WTC11 (cell line): ENCODE results near the gene UBE2V1. TPM values are rescaled to one million over a fixed set of nuclear protein-coding genes. Genes with fewer than 3 reads are reported as not detected.

Experiments used
- CDX4 ChIP-seq: fragments of 250-450 bp; sonication (Bioruptor Pico); IDR thresholded peaks from 2 replicates; pipeline ENCODE4 v1.9.0; 2021; ENCODE audit warnings: moderate library complexity, mild to moderate bottlenecking, inconsistent platforms, borderline replicate concordance
- E2F1 ChIP-seq: sonication (generic); formaldehyde crosslinking; IDR thresholded peaks from 2 replicates; pipeline ENCODE4 v1.8.0; 2022; ENCODE audit warnings: mild to moderate bottlenecking, missing genetic modification reagents
- E2F4 ChIP-seq: sonication (generic); formaldehyde crosslinking; IDR thresholded peaks from 2 replicates; pipeline ENCODE4 v1.8.1; 2022; ENCODE audit warnings: low read depth, mild to moderate bottlenecking, moderate library complexity, missing genetic modification reagents, borderline replicate concordance
- ETV6 ChIP-seq: sonication (generic); formaldehyde crosslinking; IDR thresholded peaks from 2 replicates; pipeline ENCODE4 v1.8.1; 2022; ENCODE audit warnings: mild to moderate bottlenecking, missing genetic modification reagents
- FOXJ3 ChIP-seq: sonication (generic); formaldehyde crosslinking; IDR thresholded peaks from 2 replicates; pipeline ENCODE4 v1.9.0; 2021; ENCODE audit warnings: missing genetic modification reagents, mild to moderate bottlenecking, borderline replicate concordance
- IRF1 ChIP-seq: sonication (generic); formaldehyde crosslinking; IDR thresholded peaks from 2 replicates; pipeline ENCODE4 v1.8.0; 2023; ENCODE audit warnings: missing genetic modification reagents
- JUN ChIP-seq: sonication (generic); formaldehyde crosslinking; IDR thresholded peaks from 2 replicates; pipeline ENCODE4 v1.8.0; 2023; ENCODE audit warnings: mild to moderate bottlenecking, missing genetic modification reagents
- KAT7 ChIP-seq: sonication (generic); formaldehyde crosslinking; IDR thresholded peaks from 2 replicates; pipeline ENCODE4 v1.8.1; 2023; ENCODE audit warnings: missing genetic modification reagents, mild to moderate bottlenecking, borderline replicate concordance
- MXD4 ChIP-seq: fragments of 250-450 bp; sonication (Bioruptor Pico); IDR thresholded peaks from 2 replicates; pipeline ENCODE4 v1.8.0; 2021; ENCODE audit warnings: mild to moderate bottlenecking, moderate library complexity, borderline replicate concordance
- MYBL2 ChIP-seq: sonication (generic); formaldehyde crosslinking; IDR thresholded peaks from 2 replicates; pipeline ENCODE4 v1.8.1; 2023; ENCODE audit warnings: mild to moderate bottlenecking, moderate library complexity, missing genetic modification reagents
- NR2C2 ChIP-seq: sonication (generic); formaldehyde crosslinking; IDR thresholded peaks from 2 replicates; pipeline ENCODE4 v1.8.0; 2022; ENCODE audit warnings: mild to moderate bottlenecking, missing genetic modification reagents
- NR3C1 ChIP-seq: sonication (generic); formaldehyde crosslinking; conservative IDR thresholded peaks from 2 replicates; pipeline ENCODE4 v1.8.1; 2023; ENCODE audit warnings: low read depth, mild to moderate bottlenecking, missing genetic modification reagents
- OVOL2 ChIP-seq: fragments of 250-450 bp; sonication (Bioruptor Pico); IDR thresholded peaks from 2 replicates; pipeline ENCODE4 v1.9.0; 2021; ENCODE audit warnings: mild to moderate bottlenecking, borderline replicate concordance
- PRRX2 ChIP-seq: fragments of 250-450 bp; sonication (Bioruptor Pico); IDR thresholded peaks from 2 replicates; pipeline ENCODE4 v1.8.0; 2021; ENCODE audit warnings: mild to moderate bottlenecking
- SMAD4 ChIP-seq: sonication (generic); formaldehyde crosslinking; IDR thresholded peaks from 2 replicates; pipeline ENCODE4 v1.8.0; 2022; ENCODE audit warnings: mild to moderate bottlenecking, missing genetic modification reagents
- SP1 ChIP-seq: sonication (generic); formaldehyde crosslinking; conservative IDR thresholded peaks from 2 replicates; pipeline ENCODE4 v1.8.1; 2022; ENCODE audit warnings: missing genetic modification reagents
- TCF7 ChIP-seq: sonication (generic); formaldehyde crosslinking; IDR thresholded peaks from 2 replicates; pipeline ENCODE4 v1.8.0; 2022; ENCODE audit warnings: mild to moderate bottlenecking, low read depth, missing genetic modification reagents, moderate library complexity
- TEAD1 ChIP-seq: sonication (generic); formaldehyde crosslinking; IDR thresholded peaks from 2 replicates; pipeline ENCODE4 v1.8.0; 2022; ENCODE audit warnings: mild to moderate bottlenecking, missing genetic modification reagents
- USF1 ChIP-seq: sonication (generic); formaldehyde crosslinking; IDR thresholded peaks from 2 replicates; pipeline ENCODE4 v1.8.0; 2022; ENCODE audit warnings: mild to moderate bottlenecking, missing genetic modification reagents
- USF2 ChIP-seq: sonication (generic); formaldehyde crosslinking; IDR thresholded peaks from 2 replicates; pipeline ENCODE4 v1.8.1; 2023; ENCODE audit warnings: mild to moderate bottlenecking, missing genetic modification reagents, moderate library complexity
- ZMAT4 ChIP-seq: fragments of 250-450 bp; sonication (Bioruptor Pico); IDR thresholded peaks from 2 replicates; pipeline ENCODE4 v1.9.0; 2021; ENCODE audit warnings: mild to moderate bottlenecking
- ZNF138 ChIP-seq: sonication (generic); formaldehyde crosslinking; conservative IDR thresholded peaks from 2 replicates; pipeline ENCODE4 v1.8.1; 2022; ENCODE audit warnings: mild to moderate bottlenecking, moderate library complexity, missing genetic modification reagents
- ZNF396 ChIP-seq: fragments of 250-450 bp; sonication (Bioruptor Pico); IDR thresholded peaks from 2 replicates; pipeline ENCODE4 v1.8.0; 2021; ENCODE audit warnings: mild to moderate bottlenecking, moderate library complexity, borderline replicate concordance
- ZNF416 ChIP-seq: fragments of 250-450 bp; sonication (Bioruptor Pico); IDR thresholded peaks from 2 replicates; pipeline ENCODE4 v1.9.0; 2021; ENCODE audit warnings: mild to moderate bottlenecking, inconsistent platforms
- ZNF532 ChIP-seq: fragments of 250-450 bp; sonication (Bioruptor Pico); IDR thresholded peaks from 2 replicates; pipeline ENCODE4 v1.9.0; 2021; ENCODE audit warnings: mild to moderate bottlenecking, borderline replicate concordance
- total RNA-seq: library from RNA; stranded (reverse); gene quantifications from 3 replicates; pipeline ENCODE4 v1.2.3, GENCODE V29; 2021

The UBE2V1 gene
- total RNA-seq, 1 experiment from 2014 or later: 144 TPM

- TF ChIP-seq USF1 (CRISPR knock-in tag) (0 out of 2 replicates have a peak, but pooled peaks have one; percentile 8), MXD4 (no peak), ZMAT4 (CRISPR knock-in tag) (no peak), SMAD4 (no peak), SP1 (CRISPR knock-in tag) (peak; percentile 80), IRF1 (CRISPR knock-in tag) (peak; percentile 87; the same call in 1 of the 2 replicates), MYBL2 (CRISPR knock-in tag) (peak; percentile 86; the same call in 1 of the 2 replicates), FOXJ3 (CRISPR knock-in tag) (no peak), E2F4 (CRISPR knock-in tag) (no peak), TCF7 (CRISPR knock-in tag) (no peak), ZNF416 (CRISPR knock-in tag) (no peak), TEAD1 (CRISPR knock-in tag) (no peak; the same call in 1 of the 2 replicates), ZNF532 (CRISPR knock-in tag) (no peak), CDX4 (CRISPR knock-in tag) (no peak), ZNF138 (CRISPR knock-in tag) (no peak), OVOL2 (CRISPR knock-in tag) (no peak), NR3C1 (0 out of 2 replicates have a peak, but pooled peaks have one; percentile 67), E2F1 (CRISPR knock-in tag) (peak; percentile 78), JUN (CRISPR knock-in tag) (peak; percentile 41; the same call in 1 of the 2 replicates), NR2C2 (CRISPR knock-in tag) (no peak), ZNF396 (CRISPR knock-in tag) (no peak), PRRX2 (CRISPR knock-in tag) (no peak), KAT7 (CRISPR knock-in tag) (peak; percentile 96), USF2 (peak; percentile 53; the same call in 1 of the 2 replicates), ETV6 (peak; percentile 81; the same call in 1 of the 2 replicates)
These were observed 40.8 kb upstream of the UBE2V1 start, which contains the start of gene PEDS1 (continued) for GRCh38 chr20:50153500-50154377.
